ENCODE measurements around the gene KRTAP10-7.

Gene KRTAP10-7

GRCh38 chr21:44609193-44609592 is 8.8 kb downstream of the KRTAP10-7 start:
- TF ChIP-seq REST (IDR thresholded peaks at IDR 0.05; ENCODE audit: insufficient read depth in 1 of 2, low read depth in 2 of 2, low read length in 2 of 2) (no peak), TAF1 (IDR thresholded peaks at IDR 0.05; ENCODE audit: borderline replicate concordance, insufficient read depth, low read length) (no peak), POLR2AphosphoS5 (IDR thresholded peaks at IDR 0.05; ENCODE audit: low read depth, low read length) (no peak), SIN3A (IDR thresholded peaks at IDR 0.05; ENCODE audit: borderline replicate concordance, insufficient read depth, low read length) (no peak), FOXP2 (optimal IDR thresholded peaks at IDR 0.05; ENCODE audit: borderline replicate concordance, extremely low read depth, extremely low read length, insufficient read depth) (no peak)

- TF ChIP-seq REST (IDR thresholded peaks at IDR 0.05; ENCODE audit: insufficient read depth in 1 of 2, low read depth in 2 of 2, low read length in 2 of 2) = no peak
- TF ChIP-seq POLR2AphosphoS5 (IDR thresholded peaks at IDR 0.05; ENCODE audit: low read depth, low read length) = no peak
- no peak for TF ChIP-seq SIN3A (IDR thresholded peaks at IDR 0.05; ENCODE audit: borderline replicate concordance, insufficient read depth, low read length)
- no peak for TF ChIP-seq TAF1 (IDR thresholded peaks at IDR 0.05; ENCODE audit: borderline replicate concordance, insufficient read depth, low read length)
Measured at GRCh38 chr21:44611551-44611950, 11.2 kb downstream of the KRTAP10-7 start.

- TF ChIP-seq SIN3A (IDR thresholded peaks at IDR 0.05; ENCODE audit: borderline replicate concordance, insufficient read depth, low read length) (no peak), POLR2AphosphoS5 (IDR thresholded peaks at IDR 0.05; ENCODE audit: low read depth, low read length) (no peak)
Measured at GRCh38 chr21:44612029-44612486, 11.7 kb downstream of the KRTAP10-7 start, which contains the start of gene KRTAP10-8. Gene KRTAP10-8, plus strand, starts transcription at chr21:44612079. Its CDS starts 22 bp downstream, at chr21:44612101.

GRCh38 chr21:44612669-44613229 is 12.4 kb downstream of the KRTAP10-7 start:
- no peak for TF ChIP-seq TAF1 (IDR thresholded peaks at IDR 0.05; ENCODE audit: borderline replicate concordance, insufficient read depth, low read length)
- no peak for TF ChIP-seq REST (IDR thresholded peaks at IDR 0.05; ENCODE audit: insufficient read depth in 1 of 2, low read depth in 2 of 2, low read length in 2 of 2)
- no peak for TF ChIP-seq SIN3A (IDR thresholded peaks at IDR 0.05; ENCODE audit: borderline replicate concordance, insufficient read depth, low read length)
- no peak for TF ChIP-seq FOXP2 (optimal IDR thresholded peaks at IDR 0.05; ENCODE audit: borderline replicate concordance, extremely low read depth, extremely low read length, insufficient read depth)
- TF ChIP-seq POLR2AphosphoS5 (IDR thresholded peaks at IDR 0.05; ENCODE audit: low read depth, low read length) = no peak

- TF ChIP-seq POLR2AphosphoS5 (IDR thresholded peaks at IDR 0.05; ENCODE audit: low read depth, low read length) = no peak
- no peak for TF ChIP-seq SIN3A (IDR thresholded peaks at IDR 0.05; ENCODE audit: borderline replicate concordance, insufficient read depth, low read length)
- no peak for TF ChIP-seq TAF1 (IDR thresholded peaks at IDR 0.05; ENCODE audit: borderline replicate concordance, insufficient read depth, low read length)
- TF ChIP-seq FOXP2 (optimal IDR thresholded peaks at IDR 0.05; ENCODE audit: borderline replicate concordance, extremely low read depth, extremely low read length, insufficient read depth) = no peak
- TF ChIP-seq REST (IDR thresholded peaks at IDR 0.05; ENCODE audit: insufficient read depth in 1 of 2, low read depth in 2 of 2, low read length in 2 of 2) = no peak
Measured at GRCh38 chr21:44613386-44614155, 13.2 kb downstream of the KRTAP10-7 start.

Measured in PFSK-1 (cell line).